Measurements from ENCODE around the gene NQO1. TPM values are rescaled to one million over a fixed set of nuclear protein-coding genes. Genes with fewer than 3 reads are reported as not detected.
A peak's percentile ranks its signal among the peaks of the same experiment; 100 is the strongest.

NQO1 gene
- total RNA-seq, 2 experiments from 2014 or later, result 18.3 to 20.1 TPM

DNA sequence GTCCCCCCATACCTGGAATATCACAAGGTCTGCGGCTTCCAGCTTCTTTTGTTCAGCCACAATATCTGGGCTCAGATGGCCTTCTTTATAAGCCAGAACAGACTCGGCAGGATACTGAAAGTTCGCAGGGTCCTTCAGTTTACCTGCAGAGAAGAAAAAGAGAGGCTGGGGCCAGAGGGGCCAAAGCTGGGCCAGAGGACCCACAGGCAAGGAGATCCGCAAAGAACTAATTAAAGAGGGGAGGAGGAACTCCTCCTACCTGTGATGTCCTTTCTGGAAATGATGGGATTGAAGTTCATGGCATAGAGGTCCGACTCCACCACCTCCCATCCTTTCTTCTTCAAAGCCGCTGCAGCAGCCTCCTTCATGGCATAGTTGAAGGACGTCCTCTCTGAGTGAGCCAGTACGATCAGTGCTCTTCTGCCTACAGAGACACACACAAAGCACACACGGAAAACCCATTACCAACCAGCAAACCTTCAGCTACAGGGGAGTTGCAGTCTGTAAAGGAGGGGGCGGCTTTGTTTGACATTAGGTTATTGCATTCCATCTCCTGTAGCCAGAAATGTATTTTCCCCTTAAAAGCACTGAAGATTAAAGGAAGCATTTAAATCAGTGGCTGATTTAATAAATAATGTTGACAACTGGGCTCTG, 8.1 kb downstream of the NQO1 start:
- CTCF ChIA-PET, result interaction anchor here (1.5 to 1.7 kb wide), 2 partner anchors 36 to 322 kb away, joined by 4 to 7 read pairs; partner anchors contain the start of gene NOB1
- no peaks in the 10 kb centered on the region for H3K9me3 Mint-ChIP-seq (ENCODE audit: insufficient read depth)
- H3K4me3 Mint-ChIP-seq, result no peak overlapping the region
- ATAC-seq (no peak), DNase-seq (no peak)
- H3K27ac Mint-ChIP-seq, result no peak overlapping the region
- H3K27me3 Mint-ChIP-seq (ENCODE audit: low read depth), result no peaks in the 10 kb centered on the region
- peaks cover 8% of the 10 kb centered on the region for H3K36me3 Mint-ChIP-seq (ENCODE audit: low read depth)
- peaks cover 9% of the 10 kb centered on the region for H3K4me1 Mint-ChIP-seq (ENCODE audit: low read depth)
- POLR2A ChIA-PET, result interaction anchor here (0.8 to 1.2 kb wide), 2 partner anchors 19 to 36 kb away, joined by 3 to 4 read pairs; partner anchors contain the start of gene NOB1

DNA sequence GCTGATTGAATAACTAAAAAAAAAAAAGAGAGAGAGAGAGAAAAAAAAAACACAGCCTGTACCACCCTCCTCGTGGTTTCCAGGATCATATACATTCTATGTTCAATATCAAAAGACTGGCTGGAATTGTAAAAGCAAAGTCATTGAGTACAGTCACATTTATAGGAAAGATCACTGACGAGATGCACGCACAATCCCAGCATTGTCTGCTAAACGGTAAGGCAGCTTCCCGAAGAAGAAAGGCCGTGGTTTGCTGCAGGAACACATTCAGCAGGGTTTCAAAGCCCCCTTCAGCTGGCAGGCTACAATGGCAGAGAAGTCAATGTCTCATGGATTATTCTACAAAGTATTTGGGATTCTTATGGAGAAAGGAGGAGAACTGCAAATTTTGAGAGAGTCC, 9.3 kb downstream of the NQO1 start:
- Mint-ChIP-seq H3K27me3 (ENCODE audit: low read depth) (no peaks in the 10 kb centered on the region), H3K36me3 (ENCODE audit: low read depth) (peaks cover 8% of the 10 kb centered on the region), H3K27ac (no peak overlapping the region), H3K4me1 (ENCODE audit: low read depth) (no peaks in the 10 kb centered on the region), H3K4me3 (no peak overlapping the region), H3K9me3 (ENCODE audit: insufficient read depth) (no peaks in the 10 kb centered on the region)
- DNase-seq (no peak), ATAC-seq (no peak)
- ChIA-PET POLR2A (interaction anchor here (1.2 kb wide), 1 partner anchor 37 kb away, joined by 4 read pairs; the partner anchor contains the start of gene NOB1), CTCF (interaction anchor here (0.7 to 1.7 kb wide), 3 partner anchors 34 to 321 kb away, joined by 3 to 7 read pairs (median 4); partner anchors contain the start of gene NOB1)

DNA sequence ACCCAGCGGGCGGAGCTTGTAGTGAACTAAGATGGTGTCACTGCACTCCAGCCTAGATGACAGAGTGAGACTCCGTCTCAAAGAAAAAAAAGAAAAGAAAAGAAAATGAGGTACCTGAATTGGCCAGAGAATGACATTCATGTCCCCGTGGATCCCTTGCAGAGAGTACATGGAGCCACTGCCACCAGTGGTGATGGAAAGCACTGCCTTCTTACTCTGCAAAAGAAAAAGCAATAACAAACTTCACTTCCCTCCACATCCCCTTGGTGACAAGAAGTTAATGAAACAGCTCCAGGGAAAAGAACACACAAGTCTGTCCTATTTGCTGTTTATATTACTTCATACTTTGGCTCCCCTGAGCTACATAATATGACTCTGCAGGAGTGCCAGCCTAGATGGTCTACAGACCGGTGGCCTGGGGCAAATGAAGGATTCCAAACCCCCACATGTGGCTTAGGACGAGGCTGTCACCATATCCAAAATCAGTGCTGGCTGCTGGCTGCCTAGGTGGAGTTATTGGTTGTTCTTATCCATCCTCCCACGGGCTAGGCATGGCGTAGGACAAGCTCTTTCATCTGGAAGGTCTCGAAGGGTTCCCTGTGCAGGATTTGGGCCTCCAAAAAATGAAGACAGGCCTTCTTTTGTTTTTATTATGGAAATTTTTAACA, 13.3 kb downstream of the NQO1 start:
- H3K4me1 Mint-ChIP-seq (ENCODE audit: low read depth), result no peaks in the 10 kb centered on the region
- ATAC-seq (no peak), DNase-seq (no peak)
- peaks cover 8% of the 10 kb centered on the region for H3K36me3 Mint-ChIP-seq (ENCODE audit: low read depth)
- H3K27me3 Mint-ChIP-seq (ENCODE audit: low read depth), result no peaks in the 10 kb centered on the region
- no peak overlapping the region for H3K27ac Mint-ChIP-seq
- ChIA-PET POLR2A (interaction anchor here (0.6 to 0.9 kb wide), 2 partner anchors 15 to 27 kb away, joined by 3 read pairs; no protein-coding TSS in a partner anchor), CTCF (interaction anchor here (7.5 kb wide), 1 partner anchor 41 kb away, joined by 77 read pairs; the partner anchor contains the start of gene NOB1)
- no peaks in the 10 kb centered on the region for H3K9me3 Mint-ChIP-seq (ENCODE audit: insufficient read depth)
- no peak overlapping the region for H3K4me3 Mint-ChIP-seq

DNA sequence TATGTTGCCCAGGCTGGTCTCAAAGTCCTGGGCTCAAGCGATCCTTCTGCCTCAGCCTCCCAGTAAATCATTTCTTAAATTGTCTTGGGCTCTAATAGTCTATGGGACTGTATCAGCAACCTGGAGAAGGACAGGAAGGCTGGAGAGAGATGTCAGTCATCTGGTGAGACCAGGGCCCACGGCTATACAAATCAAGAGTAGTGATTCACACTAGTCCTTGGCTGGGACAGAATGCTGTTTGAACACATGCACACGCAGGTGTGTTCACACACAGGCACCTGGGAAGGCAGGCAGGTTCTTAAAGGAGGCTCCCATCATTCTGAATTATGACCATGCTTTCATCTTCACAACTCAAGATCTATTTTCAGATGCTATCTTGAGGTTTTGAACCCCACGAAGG, 14.1 kb downstream of the NQO1 start:
- POLR2A ChIA-PET, result no interaction called here
- H3K27ac Mint-ChIP-seq, result no peak overlapping the region
- H3K27me3 Mint-ChIP-seq (ENCODE audit: low read depth), result no peaks in the 10 kb centered on the region
- H3K4me3 Mint-ChIP-seq, result no peak overlapping the region
- peaks cover 8% of the 10 kb centered on the region for H3K36me3 Mint-ChIP-seq (ENCODE audit: low read depth)
- CTCF ChIA-PET, result interaction anchor here (7.5 kb wide), 1 partner anchor 42 kb away, joined by 77 read pairs; the partner anchor contains the start of gene NOB1
- H3K4me1 Mint-ChIP-seq (ENCODE audit: low read depth), result no peaks in the 10 kb centered on the region
- no peaks in the 10 kb centered on the region for H3K9me3 Mint-ChIP-seq (ENCODE audit: insufficient read depth)
- DNase-seq, result no peak
- no peak for ATAC-seq

DNA sequence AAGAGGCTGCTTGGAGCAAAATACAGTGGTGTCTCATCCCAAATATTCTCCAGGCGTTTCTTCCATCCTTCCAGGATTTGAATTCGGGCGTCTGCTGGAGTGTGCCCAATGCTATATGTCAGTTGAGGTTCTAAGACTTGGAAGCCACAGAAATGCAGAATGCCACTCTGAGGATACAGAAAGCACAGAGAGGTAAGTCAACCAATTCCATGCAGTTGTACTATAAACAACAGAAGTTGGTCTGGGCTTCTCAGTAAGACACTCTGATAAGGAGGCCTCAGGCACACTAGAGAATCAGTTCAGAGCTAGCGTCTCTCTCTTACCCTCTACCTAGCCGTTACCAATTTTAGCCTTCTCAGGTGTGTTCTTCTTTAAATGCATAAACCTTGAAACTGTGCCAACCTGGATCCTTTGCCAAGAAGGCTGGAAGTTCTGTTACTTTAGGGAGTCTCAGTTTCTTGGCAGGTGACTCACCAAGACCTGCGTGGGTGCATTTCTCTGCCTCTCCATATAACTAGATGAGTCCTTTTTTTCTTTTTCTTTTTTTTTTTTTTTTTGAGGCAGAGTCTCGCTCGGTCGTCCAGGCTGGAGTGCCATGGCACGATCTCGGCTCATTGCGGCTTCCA, 15.1 kb downstream of the NQO1 start:
- Mint-ChIP-seq H3K27me3 (ENCODE audit: low read depth) (no peaks in the 10 kb centered on the region), H3K27ac (no peak overlapping the region), H3K4me3 (no peak overlapping the region), H3K4me1 (ENCODE audit: low read depth) (no peaks in the 10 kb centered on the region), H3K9me3 (ENCODE audit: insufficient read depth) (no peaks in the 10 kb centered on the region), H3K36me3 (ENCODE audit: low read depth) (peaks cover 3% of the 10 kb centered on the region)
- DNase-seq (no peak), ATAC-seq (no peak)
- POLR2A ChIA-PET, result no interaction called here
- CTCF ChIA-PET, result interaction anchor here (2.7 to 7.5 kb wide), 2 partner anchors 13 to 43 kb away, joined by 12 to 77 read pairs; partner anchors contain the start of gene NOB1

DNA sequence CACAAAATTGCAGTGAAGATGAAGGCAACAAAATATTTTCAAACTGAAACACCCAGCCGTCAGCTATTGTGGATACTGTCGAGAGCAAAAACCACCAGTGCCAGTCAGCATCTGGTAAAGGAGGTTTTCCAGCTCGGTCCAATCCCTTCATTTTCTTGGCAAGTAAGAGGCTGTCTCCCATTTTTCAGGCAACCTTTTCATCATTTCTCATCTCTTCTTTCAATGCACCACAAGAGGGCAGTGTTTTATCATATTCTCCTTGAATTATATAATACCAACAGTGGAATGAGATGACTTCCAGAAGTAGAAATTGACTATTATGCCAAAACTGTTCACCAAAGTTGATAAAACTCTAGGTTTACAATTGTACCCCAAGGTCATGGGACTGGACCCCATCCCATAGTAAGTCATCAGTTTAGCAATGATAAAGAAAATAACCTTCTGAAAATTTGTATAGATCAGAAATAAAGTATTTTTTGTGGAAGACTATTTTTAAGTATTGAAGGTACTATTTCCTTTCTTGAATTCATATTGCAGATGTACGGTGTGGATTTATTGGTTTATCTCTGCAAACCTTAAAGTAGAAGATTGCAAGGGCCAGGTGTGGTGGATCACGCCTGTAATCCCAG, 16.8 kb downstream of the NQO1 start:
- ATAC-seq (peak; percentile 58), DNase-seq (no peak)
- Mint-ChIP-seq H3K9me3 (ENCODE audit: insufficient read depth) (no peaks in the 10 kb centered on the region), H3K4me1 (ENCODE audit: low read depth) (no peaks in the 10 kb centered on the region), H3K4me3 (no peak overlapping the region), H3K27me3 (ENCODE audit: low read depth) (no peaks in the 10 kb centered on the region), H3K27ac (no peak overlapping the region), H3K36me3 (ENCODE audit: low read depth) (no peaks in the 10 kb centered on the region)
- POLR2A ChIA-PET, result interaction anchor here (1.0 kb wide), 1 partner anchor 45 kb away, joined by 4 read pairs; the partner anchor contains the start of gene NOB1
- CTCF ChIA-PET, result interaction anchor here (0.6 to 7.5 kb wide), 26 partner anchors 10 to 315 kb away, joined by 3 to 77 read pairs (median 4); partner anchors contain the start of genes NOB1, NQO1 and WWP2

DNA sequence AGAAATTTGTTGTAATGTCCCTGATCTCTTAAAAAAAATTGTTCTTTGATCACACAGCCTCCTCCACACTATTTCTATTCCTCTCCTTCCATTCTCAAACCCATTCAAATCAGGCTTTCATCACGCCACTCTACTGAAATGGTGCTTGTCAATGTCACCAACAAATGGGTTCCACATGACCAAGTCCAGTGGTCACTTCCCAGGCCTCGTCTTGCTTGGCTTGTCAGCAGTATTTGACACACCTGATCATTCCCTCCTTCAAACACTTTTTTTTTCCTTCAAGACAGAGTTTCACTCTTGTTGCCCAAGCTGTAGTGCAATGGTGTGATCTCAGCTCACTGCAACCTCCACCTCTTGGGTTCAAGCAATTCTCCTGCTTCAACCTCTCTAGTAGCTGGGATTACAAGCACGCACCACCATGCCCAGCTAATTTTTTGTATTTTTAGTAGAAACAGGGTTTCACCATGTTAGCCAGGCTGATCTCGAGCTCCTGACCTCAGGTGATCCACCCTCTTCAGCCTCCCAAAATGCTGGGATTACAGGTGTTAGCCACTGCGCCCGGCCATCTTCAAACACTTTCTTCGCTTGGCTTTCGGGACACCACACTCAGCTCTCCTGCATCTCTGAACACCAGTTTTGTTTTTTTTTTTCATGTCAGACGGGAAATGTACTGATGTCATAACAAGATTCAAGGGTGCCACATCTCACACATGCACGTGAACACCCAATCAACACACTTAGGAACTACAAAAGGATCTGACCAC, 18.3 kb downstream of the NQO1 start:
- H3K36me3 Mint-ChIP-seq (ENCODE audit: low read depth), result no peaks in the 10 kb centered on the region
- no peaks in the 10 kb centered on the region for H3K27me3 Mint-ChIP-seq (ENCODE audit: low read depth)
- H3K4me1 Mint-ChIP-seq (ENCODE audit: low read depth), result no peaks in the 10 kb centered on the region
- ChIA-PET CTCF (interaction anchor here (0.7 to 7.5 kb wide), 13 partner anchors 9 to 313 kb away, joined by 3 to 77 read pairs (median 5); partner anchors contain the start of genes NOB1, NQO1 and WWP2), POLR2A (interaction anchor here (0.6 kb wide), 1 partner anchor 14 kb away, joined by 3 read pairs; no protein-coding TSS in a partner anchor)
- ATAC-seq, result no peak
- no peak overlapping the region for H3K27ac Mint-ChIP-seq
- no peak overlapping the region for H3K4me3 Mint-ChIP-seq
- no peak for DNase-seq
- no peaks in the 10 kb centered on the region for H3K9me3 Mint-ChIP-seq (ENCODE audit: insufficient read depth)

DNA sequence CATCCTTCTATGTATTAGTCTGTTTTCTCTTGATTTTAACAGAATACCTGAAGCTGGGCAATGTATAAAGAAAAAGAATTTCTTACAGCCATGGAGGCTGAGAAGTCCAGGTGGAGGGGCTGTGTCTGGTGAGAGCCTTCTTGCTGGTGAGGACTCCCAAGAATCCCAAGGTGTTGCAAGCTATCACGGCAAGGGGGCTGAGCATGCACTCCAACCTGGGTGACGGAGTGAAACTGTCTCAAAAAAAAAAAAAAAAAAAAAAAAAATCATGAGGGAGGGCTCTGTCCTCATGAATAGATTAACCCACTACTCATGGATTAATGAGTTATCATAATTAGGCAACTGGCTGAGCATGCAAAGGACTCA, 19.4 kb downstream of the NQO1 start:
- Mint-ChIP-seq H3K27me3 (ENCODE audit: low read depth) (no peaks in the 10 kb centered on the region), H3K36me3 (ENCODE audit: low read depth) (no peaks in the 10 kb centered on the region), H3K4me1 (ENCODE audit: low read depth) (no peaks in the 10 kb centered on the region), H3K4me3 (no peak overlapping the region), H3K9me3 (ENCODE audit: insufficient read depth) (no peaks in the 10 kb centered on the region), H3K27ac (no peak overlapping the region)
- DNase-seq, result no peak
- ChIA-PET CTCF (interaction anchor here (1.3 to 7.5 kb wide), 2 partner anchors 47 to 311 kb away, joined by 3 to 77 read pairs; partner anchors contain the start of gene NOB1), POLR2A (interaction anchor here (1.6 kb wide), 1 partner anchor 48 kb away, joined by 7 read pairs; the partner anchor contains the start of gene NOB1)
- no peak for ATAC-seq

DNA sequence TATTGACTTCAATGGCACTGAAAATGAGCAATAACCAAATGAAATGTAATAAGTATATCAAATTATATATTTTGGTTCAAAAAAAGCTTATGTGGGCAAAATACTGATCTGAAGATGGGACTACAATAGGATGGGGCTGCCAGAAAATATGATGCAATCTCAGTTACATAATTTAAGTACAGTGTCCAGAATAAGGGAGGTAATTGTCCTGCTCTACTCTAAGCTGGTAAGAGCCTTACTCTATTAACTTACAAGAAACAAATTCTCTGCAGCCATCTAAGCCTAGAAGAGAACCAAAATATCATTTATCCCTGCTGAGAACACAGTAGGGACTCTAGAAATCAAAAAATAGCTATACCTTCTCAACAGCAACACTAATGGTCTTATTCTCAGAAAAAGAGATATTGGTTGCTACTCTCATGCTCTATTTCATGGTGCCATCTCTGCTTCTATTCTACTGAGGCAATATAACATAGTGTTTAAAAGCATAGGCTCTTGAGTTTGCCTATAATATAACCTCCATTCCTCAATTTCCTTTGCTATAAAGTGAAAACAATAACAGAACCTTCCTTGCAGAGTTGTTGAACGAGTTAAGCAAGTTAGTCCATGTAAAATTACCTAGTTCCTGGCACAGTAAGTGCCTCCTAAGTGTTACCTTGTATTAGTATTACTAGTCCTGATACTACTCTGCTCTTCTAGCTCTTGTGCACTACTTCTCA, 19.9 kb downstream of the NQO1 start:
- DNase-seq (no peak), ATAC-seq (no peak)
- CTCF ChIA-PET, result interaction anchor here (0.8 to 7.5 kb wide), 2 partner anchors 48 to 49 kb away, joined by 3 to 77 read pairs; partner anchors contain the start of gene NOB1
- POLR2A ChIA-PET, result interaction anchor here (1.6 kb wide), 1 partner anchor 48 kb away, joined by 7 read pairs; the partner anchor contains the start of gene NOB1
- H3K27ac Mint-ChIP-seq, result no peak overlapping the region
- no peaks in the 10 kb centered on the region for H3K9me3 Mint-ChIP-seq (ENCODE audit: insufficient read depth)
- H3K36me3 Mint-ChIP-seq (ENCODE audit: low read depth), result peaks cover 2% of the 10 kb centered on the region
- H3K27me3 Mint-ChIP-seq (ENCODE audit: low read depth), result no peaks in the 10 kb centered on the region
- H3K4me1 Mint-ChIP-seq (ENCODE audit: low read depth), result no peaks in the 10 kb centered on the region
- no peak overlapping the region for H3K4me3 Mint-ChIP-seq

DNA sequence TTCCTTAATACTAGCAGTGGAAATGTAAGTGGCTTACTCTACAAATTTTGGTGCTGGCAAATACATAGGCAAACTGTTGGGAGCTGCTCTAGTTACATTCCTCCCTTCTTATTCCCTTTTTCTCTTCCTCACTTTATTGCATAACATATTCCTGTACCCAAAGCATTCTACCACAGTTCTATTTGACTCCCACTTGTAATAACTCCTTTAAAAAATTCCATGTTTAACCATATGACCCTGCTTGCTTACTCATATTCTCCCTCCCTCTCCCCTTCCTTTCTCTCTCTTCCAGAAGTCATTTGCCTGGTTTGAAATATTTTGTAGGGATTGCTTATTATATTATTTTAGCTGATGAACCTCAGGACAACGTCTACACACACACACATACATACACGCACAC, 22.7 kb downstream of the NQO1 start:
- Mint-ChIP-seq H3K36me3 (ENCODE audit: low read depth) (peaks cover 3% of the 10 kb centered on the region), H3K9me3 (ENCODE audit: insufficient read depth) (no peaks in the 10 kb centered on the region), H3K4me1 (ENCODE audit: low read depth) (no peaks in the 10 kb centered on the region), H3K27me3 (ENCODE audit: low read depth) (no peaks in the 10 kb centered on the region), H3K4me3 (no peak overlapping the region), H3K27ac (no peak overlapping the region)
- no peak for DNase-seq
- POLR2A ChIA-PET, result no interaction called here
- CTCF ChIA-PET, result interaction anchor here (0.7 to 2.7 kb wide), 4 partner anchors 15 to 227 kb away, joined by 3 to 18 read pairs (median 4); partner anchors contain the start of gene NOB1
- ATAC-seq, result no peak
